Naive thymus-derived CD4-positive, alpha-beta T cell (primary cell): ENCODE measurements around the gene F7. TPM values are rescaled to one million over a fixed set of nuclear protein-coding genes. Genes with fewer than 3 reads are reported as not detected.
A peak's percentile ranks its signal among the peaks of the same experiment; 100 is the strongest.

Experiments used
- ATAC-seq: fragments of 150-1000 bp; cut with Tn5 transposase; 2 replicates; pipeline ENCODE4 v1.10.0; 2021; ENCODE audit warnings: mild to moderate bottlenecking, moderate library complexity
- CTCF ChIA-PET: fragments of 350-600 bp; sonication (Branson Sonifier 250); formaldehyde crosslinking; loops from one replicate; lab custom pipeline; 2021; ENCODE audit warnings: antibody characterized with exemption; lab: Charles Lee
- POLR2A ChIA-PET: fragments of 350-600 bp; sonication (Branson Sonifier 250); formaldehyde crosslinking; loops from one replicate; lab custom pipeline; 2021; ENCODE audit warnings: antibody characterized with exemption, inconsistent platforms; lab: Charles Lee
- DNase-seq, 9 donors: peaks; one replicate each; pipeline versions ENCODE4 v3.0.0 to v3.0.0-alpha.2; 2020 to 2022; ENCODE audit warnings: mixed read lengths in 1 of 9
- H3K27ac ChIP-seq: one replicate; pipeline ENCODE4 v1.7.0; 2013; ENCODE audit warnings: mild to moderate bottlenecking, low read depth, low read length, moderate library complexity
- H3K27me3 ChIP-seq, 2 donors: one replicate each; pipeline ENCODE4 v1.7.0; 2013; ENCODE audit warnings: low read length in 2 of 2, mild to moderate bottlenecking in 2 of 2, moderate library complexity in 2 of 2; ENCODE audit not compliant: control insufficient read depth in 2 of 2, insufficient read depth in 2 of 2
- H3K36me3 ChIP-seq, 3 experiments: 1 replicate in 2 of 3; 2 replicates in 1 of 3; pipeline ENCODE4 v1.7.0; 2013; ENCODE audit warnings: low read length in 3 of 3, mild to moderate bottlenecking in 3 of 3, moderate library complexity in 1 of 3; ENCODE audit not compliant: insufficient read depth in 3 of 3, control insufficient read depth in 2 of 3
- H3K4me1 ChIP-seq, 2 donors: one replicate each; pipeline ENCODE4 v1.7.0; 2013; ENCODE audit warnings: low read length in 2 of 2, mild to moderate bottlenecking in 2 of 2, moderate library complexity in 1 of 2; ENCODE audit not compliant: control insufficient read depth in 2 of 2, insufficient read depth in 2 of 2
- H3K4me3 ChIP-seq: 2 replicates; pipeline ENCODE4 v1.7.0; 2013; ENCODE audit warnings: mild to moderate bottlenecking, low read length
- H3K9me3 ChIP-seq, 3 experiments: 1 replicate in 2 of 3; 2 replicates in 1 of 3; pipeline ENCODE4 v1.7.0; 2013; ENCODE audit warnings: low read length in 3 of 3; ENCODE audit not compliant: control insufficient read depth in 2 of 3
- H3K27ac Mint-ChIP-seq, 9 donors: one replicate each; pipeline ENCODE4 v1.8.0; 2020 to 2022; ENCODE audit warnings: mixed read lengths in 9 of 9, mild to moderate bottlenecking in 8 of 9, moderate library complexity in 5 of 9, inconsistent platforms in 2 of 9
- H3K27me3 Mint-ChIP-seq, 5 donors: one replicate each; pipeline ENCODE4 v1.8.0; 2021 to 2022; ENCODE audit warnings: mixed read lengths in 5 of 5, mild to moderate bottlenecking in 1 of 5
- H3K36me3 Mint-ChIP-seq, 5 donors: one replicate each; pipeline ENCODE4 v1.8.0; 2020 to 2022; ENCODE audit warnings: mixed read lengths in 5 of 5, mild to moderate bottlenecking in 3 of 5, inconsistent platforms in 1 of 5
- H3K4me1 Mint-ChIP-seq, 7 donors: one replicate each; pipeline ENCODE4 v1.8.0; 2020 to 2022; ENCODE audit warnings: mixed read lengths in 7 of 7, mild to moderate bottlenecking in 3 of 7, inconsistent platforms in 1 of 7
- H3K4me3 Mint-ChIP-seq, 10 donors: one replicate each; pipeline ENCODE4 v1.8.0; 2020 to 2022; ENCODE audit warnings: mild to moderate bottlenecking in 10 of 10, mixed read lengths in 10 of 10, moderate library complexity in 6 of 10, inconsistent platforms in 2 of 10
- H3K9me3 Mint-ChIP-seq, 11 donors: one replicate each; pipeline ENCODE4 v1.8.0; 2020 to 2022; ENCODE audit warnings: mixed read lengths in 11 of 11, mild to moderate bottlenecking in 4 of 11, inconsistent platforms in 1 of 11, moderate library complexity in 1 of 11
- intact Hi-C, 2 donors: fragments of 100-400 bp; cut with micrococcal nuclease; formaldehyde crosslinking; loops; one replicate each; pipeline ENCODE4 v1.15.1; 2023
- polyA plus RNA-seq, 2 donors: library from polyadenylated mRNA; unstranded; fragments of 300-500 nt; fragmentation: Illumina TruSeq; gene quantifications; one replicate each; pipeline ENCODE4 v1.2.3, GENCODE V29; 2021
- total RNA-seq, 6 experiments: library from RNA in 5 of 6; stranded (reverse) in 5 of 6; gene quantifications; 1 replicate in 5 of 6; 2 replicates in 1 of 6; pipeline ENCODE4 v1.2.3 and lab custom pipeline; 2021 to 2026

Gene F7
- total and polyA plus RNA-seq, 7 experiments from 2014 or later: 0.40 TPM; not detected in 6

DNA sequence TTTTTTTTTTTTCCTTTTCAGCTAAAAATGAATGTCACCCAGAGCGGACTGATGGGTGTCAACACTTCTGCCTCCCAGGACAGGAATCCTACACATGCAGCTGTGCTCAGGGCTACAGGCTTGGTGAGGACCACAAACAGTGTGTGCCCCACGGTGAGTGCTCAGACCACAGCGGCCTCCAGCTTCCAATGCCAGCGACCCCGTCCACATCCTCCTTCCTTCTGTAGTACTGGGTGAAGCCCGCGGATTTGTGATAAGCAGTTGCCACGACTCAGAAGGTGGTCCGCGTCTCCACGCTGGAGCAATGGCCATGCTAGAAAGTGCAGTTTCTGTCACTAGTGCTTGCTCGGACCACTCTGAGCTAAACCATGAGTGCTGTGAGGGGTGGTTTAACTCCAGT is 58.9 kb downstream of the F7 start:
- Histone ChIP-seq H3K9me3 (no peaks in the 10 kb centered on the region), H3K4me3 (no peak overlapping the region), H3K4me1 (peaks cover 8% of the 10 kb centered on the region in 2 donors), H3K27ac (no peak overlapping the region), H3K27me3 (no peaks in the 10 kb centered on the region), H3K36me3 (peaks cover 0 to 1% (median 0%) of the 10 kb centered on the region in 3 experiments)
- Mint-ChIP-seq H3K4me1 (peaks cover 0 to 43% (median 34%) of the 10 kb centered on the region in 7 donors), H3K36me3 (peaks cover 4 to 24% (median 20%) of the 10 kb centered on the region in 5 donors), H3K9me3 (peaks cover 0 to 21% (median 6%) of the 10 kb centered on the region in 11 donors), H3K4me3 (peak overlapping the region in 1 of 10 donors; percentile 36), H3K27ac (peak overlapping the region in 6 of 9 donors; percentile 30 to 76 (median 38)), H3K27me3 (peaks cover 0 to 4% (median 0%) of the 10 kb centered on the region in 5 donors)
- CTCF ChIA-PET: no interaction called here
- intact Hi-C loops: no loop called here
- no peak for ATAC-seq
- no peak for DNase-seq
- POLR2A ChIA-PET: interaction anchor here (0.6 to 0.7 kb wide), 2 partner anchors 194 to 329 kb away, joined by 3 read pairs; no protein-coding TSS in a partner anchor

DNA sequence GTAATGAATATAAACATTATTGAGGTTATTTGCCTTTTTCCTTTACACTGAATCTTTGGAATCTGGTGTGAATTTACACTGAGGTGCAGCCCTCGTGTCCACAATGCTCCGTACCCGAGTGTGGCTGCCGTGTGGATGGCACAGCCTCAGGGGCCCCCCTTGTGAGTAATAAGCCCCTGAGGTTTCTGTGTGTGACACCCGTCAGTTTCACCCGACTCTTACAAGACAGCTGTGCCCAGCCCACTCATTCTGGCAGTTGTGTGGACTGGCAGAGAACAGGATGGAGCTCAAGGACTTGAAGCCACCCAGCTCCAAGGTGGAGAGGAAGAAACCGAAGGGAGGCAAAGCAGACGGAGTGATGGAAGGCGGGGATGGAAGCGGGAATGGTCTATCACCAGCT is 60.7 kb downstream of the F7 start:
- CTCF ChIA-PET: no interaction called here
- peaks cover 0 to 21% (median 6%) of the 10 kb centered on the region in 11 donors for H3K9me3 Mint-ChIP-seq
- ATAC-seq: no peak

GRCh38 chr13:113166681-113167080 is 61.1 kb downstream of the F7 start:
- ChIA-PET CTCF (no interaction called here), POLR2A (interaction anchor here (0.7 to 1.6 kb wide), 3 partner anchors 9 to 17 kb away, joined by 3 to 5 read pairs (median 4); no protein-coding TSS in a partner anchor)
- intact Hi-C loops: no loop called here
- H3K36me3 ChIP-seq: peaks cover 0 to 13% (median 0%) of the 10 kb centered on the region in 3 experiments
- no peaks in the 10 kb centered on the region for H3K9me3 ChIP-seq
- H3K4me3 ChIP-seq: no peak overlapping the region
- H3K27me3 ChIP-seq: no peaks in the 10 kb centered on the region
- ATAC-seq (no peak), DNase-seq (no peak)
- H3K4me3 Mint-ChIP-seq: no peak overlapping the region
- H3K27ac Mint-ChIP-seq: peak overlapping the region in 2 of 9 donors; percentile 27 to 59
- peaks cover 0 to 21% (median 6%) of the 10 kb centered on the region in 11 donors for H3K9me3 Mint-ChIP-seq
- H3K4me1 ChIP-seq: peaks cover 0 to 6% of the 10 kb centered on the region in 2 donors
- H3K27ac ChIP-seq: no peak overlapping the region
- no peaks in the 10 kb centered on the region for H3K27me3 Mint-ChIP-seq
- peaks cover 0 to 32% (median 22%) of the 10 kb centered on the region in 7 donors for H3K4me1 Mint-ChIP-seq
- H3K36me3 Mint-ChIP-seq: peaks cover 4 to 35% (median 26%) of the 10 kb centered on the region in 5 donors

More for the DNA sequence above, 60.7 kb downstream of the F7 start:
- no peak overlapping the region for H3K27ac ChIP-seq
- H3K9me3 ChIP-seq: no peaks in the 10 kb centered on the region
- Mint-ChIP-seq H3K27ac (peak overlapping the region in 3 of 9 donors; percentile 11 to 59 (median 27)), H3K36me3 (peaks cover 4 to 31% (median 24%) of the 10 kb centered on the region in 5 donors), H3K4me3 (no peak overlapping the region), H3K27me3 (peaks cover 0 to 2% (median 0%) of the 10 kb centered on the region in 5 donors), H3K4me1 (peaks cover 0 to 32% (median 25%) of the 10 kb centered on the region in 7 donors)
- H3K4me1 ChIP-seq: peaks cover 3 to 9% of the 10 kb centered on the region in 2 donors
- no peak for DNase-seq
- intact Hi-C loops: no loop called here
- H3K4me3 ChIP-seq: no peak overlapping the region
- H3K36me3 ChIP-seq: peaks cover 0 to 9% (median 0%) of the 10 kb centered on the region in 3 experiments
- POLR2A ChIA-PET: interaction anchor here (0.8 to 1.6 kb wide), 2 partner anchors 11 to 18 kb away, joined by 4 to 5 read pairs; no protein-coding TSS in a partner anchor
- H3K27me3 ChIP-seq: no peaks in the 10 kb centered on the region

GRCh38 chr13:113167155-113167554 is 61.6 kb downstream of the F7 start:
- Histone ChIP-seq H3K27ac (no peak overlapping the region), H3K9me3 (no peaks in the 10 kb centered on the region), H3K4me1 (peaks cover 0 to 6% of the 10 kb centered on the region in 2 donors), H3K36me3 (peaks cover 0 to 17% (median 0%) of the 10 kb centered on the region in 3 experiments), H3K4me3 (no peak overlapping the region), H3K27me3 (no peaks in the 10 kb centered on the region)
- peak overlapping the region in 1 of 9 donors; percentile 59 for H3K27ac Mint-ChIP-seq
- POLR2A ChIA-PET: interaction anchor here (0.7 to 1.6 kb wide), 3 partner anchors 8 to 17 kb away, joined by 3 to 5 read pairs (median 4); no protein-coding TSS in a partner anchor
- peaks cover 0 to 21% (median 6%) of the 10 kb centered on the region in 11 donors for H3K9me3 Mint-ChIP-seq
- CTCF ChIA-PET: no interaction called here
- peaks cover 0 to 32% (median 22%) of the 10 kb centered on the region in 7 donors for H3K4me1 Mint-ChIP-seq
- no peaks in the 10 kb centered on the region for H3K27me3 Mint-ChIP-seq
- peaks cover 4 to 36% (median 27%) of the 10 kb centered on the region in 5 donors for H3K36me3 Mint-ChIP-seq
- no peak overlapping the region for H3K4me3 Mint-ChIP-seq
- intact Hi-C loops: no loop called here
- ATAC-seq (no peak), DNase-seq (no peak)

DNA sequence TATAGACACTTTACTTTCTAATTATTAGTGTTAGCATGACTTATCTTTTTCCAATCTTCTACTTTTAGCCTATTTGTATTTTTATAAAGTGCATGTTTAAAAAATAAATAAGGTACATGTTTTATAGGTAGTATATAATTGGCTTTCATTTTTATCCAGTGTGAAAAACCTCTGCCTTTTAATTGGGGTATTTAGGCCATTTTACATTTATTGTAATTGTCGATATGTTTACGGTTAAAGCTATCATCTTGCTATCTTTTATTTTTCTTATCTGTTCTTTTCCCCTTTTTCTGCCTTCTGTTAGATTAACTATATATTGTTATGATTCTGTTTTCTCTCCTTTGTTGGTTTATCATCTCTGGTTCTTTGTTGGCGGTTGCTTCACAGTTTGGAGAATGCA is 62.0 kb downstream of the F7 start:
- peaks cover 0 to 32% (median 22%) of the 10 kb centered on the region in 7 donors for H3K4me1 Mint-ChIP-seq
- H3K9me3 ChIP-seq: no peaks in the 10 kb centered on the region
- peaks cover 0 to 6% of the 10 kb centered on the region in 2 donors for H3K4me1 ChIP-seq
- DNase-seq (no peak), ATAC-seq (no peak)
- H3K9me3 Mint-ChIP-seq: peaks cover 0 to 21% (median 6%) of the 10 kb centered on the region in 11 donors
- no peak overlapping the region for H3K4me3 Mint-ChIP-seq
- H3K27ac Mint-ChIP-seq: peak overlapping the region in 2 of 9 donors; percentile 28 to 59
- peaks cover 4 to 36% (median 27%) of the 10 kb centered on the region in 5 donors for H3K36me3 Mint-ChIP-seq
- intact Hi-C loops: no loop called here
- no peaks in the 10 kb centered on the region for H3K27me3 Mint-ChIP-seq
- H3K27me3 ChIP-seq: no peaks in the 10 kb centered on the region
- peaks cover 0 to 21% (median 0%) of the 10 kb centered on the region in 3 experiments for H3K36me3 ChIP-seq
- ChIA-PET POLR2A (no interaction called here), CTCF (no interaction called here)
- no peak overlapping the region for H3K27ac ChIP-seq
- H3K4me3 ChIP-seq: no peak overlapping the region

DNA sequence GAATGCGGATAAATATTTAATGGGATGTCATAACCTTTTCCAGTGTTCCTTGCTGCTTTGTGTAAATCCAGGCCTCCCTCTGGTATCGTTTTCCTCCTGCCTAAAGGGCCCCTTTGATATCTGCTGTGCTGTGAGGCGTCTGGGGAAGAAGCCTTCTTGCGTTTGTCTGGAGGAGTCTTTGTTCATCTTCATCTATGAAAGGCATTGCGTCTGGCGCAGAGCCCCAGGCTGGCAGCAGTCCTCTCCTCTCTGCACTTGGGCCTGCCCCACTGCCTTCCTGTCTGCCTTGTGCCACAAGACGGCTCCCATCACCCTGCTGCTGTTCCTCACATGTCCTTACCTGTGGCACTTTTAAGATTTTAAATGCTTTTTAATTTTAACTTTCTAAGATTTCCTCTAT is 62.6 kb downstream of the F7 start:
- ChIA-PET CTCF (no interaction called here), POLR2A (no interaction called here)
- Histone ChIP-seq H3K27me3 (no peaks in the 10 kb centered on the region), H3K9me3 (no peaks in the 10 kb centered on the region), H3K27ac (no peak overlapping the region), H3K4me1 (peaks cover 0 to 6% of the 10 kb centered on the region in 2 donors), H3K4me3 (no peak overlapping the region), H3K36me3 (peaks cover 0 to 25% (median 0%) of the 10 kb centered on the region in 3 experiments)
- no peak overlapping the region for H3K4me3 Mint-ChIP-seq
- intact Hi-C loops: no loop called here
- peak overlapping the region in 3 of 9 donors; percentile 26 to 68 (median 28) for H3K27ac Mint-ChIP-seq
- peaks cover 0 to 30% (median 21%) of the 10 kb centered on the region in 7 donors for H3K4me1 Mint-ChIP-seq
- ATAC-seq (no peak), DNase-seq (no peak)
- no peaks in the 10 kb centered on the region for H3K27me3 Mint-ChIP-seq
- H3K9me3 Mint-ChIP-seq: peaks cover 0 to 21% (median 6%) of the 10 kb centered on the region in 11 donors
- H3K36me3 Mint-ChIP-seq: peaks cover 4 to 36% (median 29%) of the 10 kb centered on the region in 5 donors
